WI38 (cell line): ENCODE measurements around the gene COPS6.

Experiments
- H3K4me3 ChIP-seq: 2 replicates; pipeline ENCODE4 v1.5.1; 2011; ENCODE audit warnings: low read depth, mild to moderate bottlenecking, control low read depth, low read length
- CTCF ChIP-seq: IDR thresholded peaks from 2 replicates; pipeline ENCODE4 v1.5.1; 2012; ENCODE audit warnings: low read depth, mild to moderate bottlenecking, control low read depth, low read length

Gene COPS6

DNA sequence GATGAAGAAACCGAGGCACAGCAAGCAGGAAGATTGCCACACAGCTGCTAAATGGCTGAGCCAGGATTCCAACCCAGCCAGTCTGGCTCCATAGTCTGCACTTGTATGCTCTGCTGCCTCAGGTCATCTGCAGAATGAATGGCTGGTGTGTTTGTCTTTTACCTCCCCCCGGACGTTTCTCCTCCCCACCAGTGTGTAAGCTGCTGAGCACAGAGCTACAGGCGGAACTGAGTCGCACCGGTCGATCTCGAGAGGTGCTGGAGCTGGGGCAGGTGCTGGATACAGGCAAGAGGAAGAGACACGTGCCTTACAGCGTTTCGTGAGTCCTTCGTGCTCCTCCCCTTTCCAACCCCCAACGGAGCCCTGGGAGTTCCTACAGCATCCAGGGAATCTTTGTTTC is 33.3 kb downstream of the COPS6 start:
- no peak for TF ChIP-seq CTCF
- no peak overlapping the region for H3K4me3 ChIP-seq

GRCh38 chr7:100122568-100122967 is 33.8 kb downstream of the COPS6 start:
- no peak overlapping the region for H3K4me3 ChIP-seq
- TF ChIP-seq CTCF, result no peak

DNA sequence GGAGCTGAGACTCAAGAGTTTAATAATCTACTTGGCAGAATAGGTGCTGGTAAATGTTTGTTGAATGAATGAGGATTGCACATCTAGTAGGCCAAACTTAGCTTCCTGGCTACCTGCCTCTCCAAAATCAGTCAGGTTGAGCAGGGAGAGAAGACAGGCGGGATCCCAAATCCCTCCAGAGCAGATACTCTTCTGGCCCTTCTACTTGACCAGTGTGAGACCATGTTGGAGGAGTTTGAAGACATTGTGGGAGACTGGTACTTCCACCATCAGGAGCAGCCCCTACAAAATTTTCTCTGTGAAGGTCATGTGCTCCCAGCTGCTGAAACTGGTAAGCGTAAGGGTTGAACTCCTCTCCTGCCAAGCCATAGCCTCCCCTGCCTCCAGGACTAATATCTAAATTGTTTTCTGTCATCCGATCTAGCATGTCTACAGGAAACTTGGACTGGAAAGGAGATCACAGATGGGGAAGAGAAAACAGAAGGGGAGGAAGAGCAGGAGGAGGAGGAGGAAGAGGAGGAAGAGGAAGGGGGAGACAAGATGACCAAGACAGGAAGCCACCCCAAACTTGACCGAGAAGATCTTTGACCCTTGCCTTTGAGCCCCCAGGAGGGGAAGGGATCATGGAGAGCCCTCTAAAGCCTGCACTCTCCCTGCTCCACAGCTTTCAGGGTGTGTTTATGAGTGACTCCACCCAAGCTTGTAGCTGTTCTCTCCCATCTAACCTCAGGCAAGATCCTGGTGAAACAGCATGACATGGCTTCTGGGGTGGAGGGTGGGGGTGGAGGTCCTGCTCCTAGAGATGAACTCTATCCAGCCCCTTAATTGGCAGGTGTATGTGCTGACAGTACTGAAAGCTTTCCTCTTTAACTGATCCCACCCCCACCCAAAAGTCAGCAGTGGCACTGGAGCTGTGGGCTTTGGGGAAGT is 35.8 kb downstream of the COPS6 start:
- H3K4me3 ChIP-seq, result no peak overlapping the region
- TF ChIP-seq CTCF, result no peak

DNA sequence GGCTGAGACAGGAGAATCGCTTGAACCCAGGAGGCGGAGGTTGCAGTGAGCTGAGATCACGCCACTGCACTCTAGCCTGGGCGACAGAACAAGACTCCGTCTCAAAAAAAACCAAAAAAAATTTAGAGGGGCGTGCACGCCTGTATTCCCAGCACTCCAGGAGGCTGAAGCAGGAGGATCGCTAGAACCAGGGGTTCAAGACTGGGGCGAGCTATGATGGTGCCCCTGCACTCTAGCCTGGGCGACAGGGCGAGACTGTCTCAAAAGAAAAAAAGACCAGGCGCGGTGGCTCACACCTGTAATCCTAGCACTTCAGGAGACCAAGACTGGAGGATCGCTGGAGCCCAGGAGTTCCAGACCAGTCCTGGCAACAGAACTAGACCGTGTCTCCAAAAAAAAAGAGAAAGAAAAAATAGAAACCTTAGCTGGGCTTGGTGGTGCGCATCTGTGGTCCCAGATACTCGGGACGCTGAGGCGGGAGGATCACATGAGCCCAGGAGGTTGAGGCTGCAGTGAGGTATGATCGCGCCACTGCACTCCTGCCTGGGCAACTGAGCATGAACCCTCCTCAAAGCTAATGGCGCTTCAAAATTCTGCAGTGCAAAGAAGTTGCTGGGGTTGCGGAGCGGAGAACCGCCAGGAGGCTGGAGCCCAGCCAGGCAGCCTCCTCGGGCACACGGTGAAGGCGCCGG is 37.6 kb downstream of the COPS6 start:
- no peak for TF ChIP-seq CTCF

GRCh38 chr7:100126931-100127865 is 38.4 kb downstream of the COPS6 start, which contains the start of gene MBLAC1:
TSS of gene MBLAC1 (plus strand) at chr7:100126967. CDS start at chr7:100127396, 429 bp downstream.
- H3K4me3 ChIP-seq, result peak within 1 kb of the TSS; percentile 83
- no peak for TF ChIP-seq CTCF

More for the DNA sequence above, 37.6 kb downstream of the COPS6 start:
- peak overlapping the region; percentile 83 for H3K4me3 ChIP-seq

GRCh38 chr7:100127866-100128636 is 39.3 kb downstream of the COPS6 start:
- no peak for TF ChIP-seq CTCF
- H3K4me3 ChIP-seq, result peak overlapping the region; percentile 83
